HG02938 (cell line): ENCODE data around the gene GGTA1.
"Not testable (repeated sequence)": the region's sequence is repeated elsewhere in the genome, so short reads cannot be mapped to it uniquely, and the experiment has no call there.

Source experiments
- ATAC-seq: cut with Tn5 transposase; IDR thresholded peaks from one replicate; pipeline ENCODE4 v1.9.1; 2021; ENCODE audit warnings: mild to moderate bottlenecking, moderate library complexity; ENCODE audit not compliant: unreplicated experiment

Gene GGTA1

GRCh38 chr9:121459513-121459912 lies 40.1 kb downstream of the GGTA1 start:
- ATAC-seq: no peak

- not testable (repeated sequence) for ATAC-seq
Measured at GRCh38 chr9:121458449-121458848, 41.2 kb downstream of the GGTA1 start.

GRCh38 chr9:121455527-121456239 lies 44.0 kb downstream of the GGTA1 start:
- ATAC-seq: no peak

- ATAC-seq: no peak
Measured at GRCh38 chr9:121454972-121455371, 44.7 kb downstream of the GGTA1 start.

- ATAC-seq: no peak
Measured at GRCh38 chr9:121453232-121453892, 46.3 kb downstream of the GGTA1 start.

- ATAC-seq: no peak
Measured at GRCh38 chr9:121452085-121452484, 47.6 kb downstream of the GGTA1 start.

- no peak for ATAC-seq
Measured at GRCh38 chr9:121451586-121451985, 48.1 kb downstream of the GGTA1 start.

- ATAC-seq: no peak
Measured at GRCh38 chr9:121450241-121450640, 49.4 kb downstream of the GGTA1 start.

GRCh38 chr9:121449786-121450185 lies 49.9 kb downstream of the GGTA1 start:
- no peak for ATAC-seq

GRCh38 chr9:121447321-121447834 lies 52.3 kb downstream of the GGTA1 start:
- ATAC-seq: no peak

- ATAC-seq: no peak
Measured at GRCh38 chr9:121445986-121446385, 53.7 kb downstream of the GGTA1 start.

GRCh38 chr9:121443981-121444380 lies 55.7 kb downstream of the GGTA1 start:
- ATAC-seq: no peak

- no peak for ATAC-seq
Measured at GRCh38 chr9:121441165-121441564, 58.5 kb downstream of the GGTA1 start.

- no peak for ATAC-seq
Measured at GRCh38 chr9:121439711-121440664, 59.7 kb downstream of the GGTA1 start.

GRCh38 chr9:121439016-121439415 lies 60.6 kb downstream of the GGTA1 start:
- ATAC-seq: no peak

GRCh38 chr9:121437891-121438290 lies 61.8 kb downstream of the GGTA1 start:
- ATAC-seq: no peak

GRCh38 chr9:121437046-121437445 lies 62.6 kb downstream of the GGTA1 start:
- ATAC-seq: not testable (repeated sequence)

GRCh38 chr9:121434969-121435368 lies 64.7 kb downstream of the GGTA1 start:
- no peak for ATAC-seq

- no peak for ATAC-seq
Measured at GRCh38 chr9:121427899-121428298, 71.7 kb downstream of the GGTA1 start.

- ATAC-seq: no peak
Measured at GRCh38 chr9:121424024-121424432, 75.6 kb downstream of the GGTA1 start.

- no peak for ATAC-seq
Measured at GRCh38 chr9:121411993-121412392, 87.7 kb downstream of the GGTA1 start.
